HG03060 (cell line): ENCODE results near the gene DUSP15.
"Not testable (repeated sequence)": the region's sequence is repeated elsewhere in the genome, so short reads cannot be mapped to it uniquely, and the experiment has no call there.

Experiments used
- ATAC-seq: cut with Tn5 transposase; IDR thresholded peaks from one replicate; pipeline ENCODE4 v1.9.1; 2021; ENCODE audit warnings: low read depth, moderate number of reproducible peaks; ENCODE audit not compliant: unreplicated experiment

The DUSP15 gene

GRCh38 chr20:31842471-31843157 lies 27.7 kb downstream of the DUSP15 start:
- no peak for ATAC-seq

- ATAC-seq: no peak
Measured at GRCh38 chr20:31841928-31842327, 28.4 kb downstream of the DUSP15 start.

- no peak for ATAC-seq
Measured at GRCh38 chr20:31840906-31841816, 29.2 kb downstream of the DUSP15 start.

GRCh38 chr20:31839782-31840487 lies 30.4 kb downstream of the DUSP15 start:
- ATAC-seq: no peak

GRCh38 chr20:31838646-31839292 lies 31.6 kb downstream of the DUSP15 start:
- ATAC-seq: no peak

DNA sequence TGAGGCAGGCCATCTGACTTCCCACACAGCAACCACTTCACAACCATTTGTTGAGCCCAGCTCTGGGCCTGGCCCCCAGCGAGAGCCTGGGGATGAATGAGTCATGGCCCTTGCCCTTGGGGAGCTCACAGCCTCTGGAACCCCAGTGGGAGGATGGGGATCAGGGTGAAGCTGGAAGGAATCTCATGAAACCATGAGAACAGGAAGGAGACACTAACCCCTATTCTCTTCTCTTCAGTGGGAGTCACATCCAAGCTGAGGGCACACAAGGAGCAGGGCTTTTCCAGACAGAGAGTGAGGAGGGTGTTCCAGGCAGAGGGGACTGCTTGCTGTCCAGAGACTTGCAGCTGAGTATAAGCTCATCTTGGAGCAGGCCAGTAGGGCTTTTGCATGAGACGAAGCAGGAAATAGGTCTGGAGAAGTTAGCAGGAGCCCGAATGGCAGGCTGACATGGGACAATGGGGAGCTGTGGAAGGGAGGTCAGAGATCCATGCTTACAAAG lies 32.4 kb downstream of the DUSP15 start:
- no peak for ATAC-seq

- ATAC-seq: no peak
Measured at GRCh38 chr20:31836853-31837608, 33.3 kb downstream of the DUSP15 start.

DNA sequence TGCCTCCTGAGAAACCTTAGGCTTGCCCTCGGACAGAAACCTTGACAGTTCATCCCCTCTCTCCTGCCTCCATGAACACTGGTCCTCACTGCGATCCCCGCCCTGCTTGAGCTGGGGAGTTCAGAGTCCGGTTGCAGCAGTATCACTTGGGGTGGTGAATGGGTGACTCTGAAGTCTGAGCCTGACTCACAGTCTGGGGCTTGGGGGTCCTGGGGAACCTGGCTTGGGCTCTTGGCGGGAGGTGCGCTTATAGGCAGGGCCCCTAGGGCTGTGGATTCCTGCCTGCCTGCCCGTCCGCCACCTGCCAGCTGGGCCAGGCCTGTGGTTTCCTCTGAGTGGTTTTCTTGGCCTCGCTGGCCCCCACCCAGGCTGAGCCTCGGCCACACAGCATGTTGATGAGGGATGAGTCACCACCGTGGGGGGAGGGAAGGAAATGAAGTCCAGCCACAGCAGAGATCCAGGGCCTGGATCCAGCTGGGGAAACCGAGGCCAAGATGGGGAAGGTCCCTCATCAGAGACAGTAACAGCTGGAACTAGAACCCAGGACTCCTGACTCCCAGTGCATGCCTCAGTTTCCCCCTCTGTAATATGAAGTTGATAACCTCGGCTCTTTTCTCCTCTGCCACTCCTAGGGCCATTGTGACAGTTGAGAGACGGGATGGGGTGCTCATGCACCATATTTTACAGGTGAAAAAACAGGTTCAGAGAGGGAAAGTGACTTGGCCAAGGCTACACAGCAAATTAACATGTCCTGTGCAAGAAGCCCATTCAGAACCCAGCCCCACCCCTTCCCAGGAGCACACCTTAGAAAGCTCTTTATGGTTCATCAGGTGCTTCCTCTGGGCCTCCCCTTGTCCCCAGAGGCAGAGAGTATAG lies 34.1 kb downstream of the DUSP15 start:
- ATAC-seq: no peak

DNA sequence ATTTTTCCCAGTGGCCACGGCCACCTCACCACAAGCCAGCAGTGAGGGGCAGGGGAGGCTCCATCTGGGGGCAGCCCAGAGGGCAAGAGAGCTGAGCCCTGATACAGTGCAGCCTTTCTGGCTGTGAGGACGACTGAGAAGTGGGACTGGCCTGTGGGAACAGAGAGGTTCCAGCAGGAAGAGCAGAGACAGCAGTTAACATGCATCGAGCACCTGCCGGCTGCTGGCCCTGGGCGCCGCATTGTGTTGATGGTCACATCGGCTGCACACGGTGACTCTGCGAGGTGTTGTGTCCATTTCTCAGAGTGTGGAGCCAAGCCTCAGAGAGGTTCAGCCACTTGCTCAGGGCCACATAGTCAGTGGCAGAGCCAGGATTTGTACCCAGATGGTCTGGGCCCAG lies 34.8 kb downstream of the DUSP15 start:
- ATAC-seq: no peak

DNA sequence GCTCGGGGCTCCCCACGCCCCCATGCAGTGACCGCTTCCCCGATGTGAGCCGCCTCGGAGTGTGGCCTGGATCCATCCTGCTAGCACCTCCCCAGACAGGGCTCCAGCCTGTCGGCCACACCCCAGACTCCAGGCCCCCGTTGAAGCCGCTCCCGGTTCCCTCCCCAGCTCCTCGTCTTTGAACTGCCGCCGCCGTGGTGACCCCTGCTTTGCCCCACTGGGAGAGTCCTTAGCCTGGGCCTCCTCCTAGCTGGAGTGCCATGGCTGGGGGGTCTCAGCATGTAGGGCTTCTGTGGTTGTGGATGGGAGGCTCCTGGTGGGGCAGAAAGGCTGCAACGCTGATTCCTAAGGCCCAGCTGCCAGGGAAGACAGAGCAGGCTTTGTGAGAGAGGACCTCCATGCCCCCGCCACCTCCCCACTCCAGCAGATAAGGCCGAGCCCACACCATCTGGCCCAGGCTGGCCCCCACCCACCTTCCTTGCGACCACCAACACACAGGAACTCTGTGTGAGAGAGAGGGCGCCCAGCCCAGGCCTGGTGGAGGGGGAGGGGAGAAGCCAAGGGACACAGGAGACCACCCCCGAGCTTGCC lies 36.3 kb downstream of the DUSP15 start:
- no peak for ATAC-seq

DNA sequence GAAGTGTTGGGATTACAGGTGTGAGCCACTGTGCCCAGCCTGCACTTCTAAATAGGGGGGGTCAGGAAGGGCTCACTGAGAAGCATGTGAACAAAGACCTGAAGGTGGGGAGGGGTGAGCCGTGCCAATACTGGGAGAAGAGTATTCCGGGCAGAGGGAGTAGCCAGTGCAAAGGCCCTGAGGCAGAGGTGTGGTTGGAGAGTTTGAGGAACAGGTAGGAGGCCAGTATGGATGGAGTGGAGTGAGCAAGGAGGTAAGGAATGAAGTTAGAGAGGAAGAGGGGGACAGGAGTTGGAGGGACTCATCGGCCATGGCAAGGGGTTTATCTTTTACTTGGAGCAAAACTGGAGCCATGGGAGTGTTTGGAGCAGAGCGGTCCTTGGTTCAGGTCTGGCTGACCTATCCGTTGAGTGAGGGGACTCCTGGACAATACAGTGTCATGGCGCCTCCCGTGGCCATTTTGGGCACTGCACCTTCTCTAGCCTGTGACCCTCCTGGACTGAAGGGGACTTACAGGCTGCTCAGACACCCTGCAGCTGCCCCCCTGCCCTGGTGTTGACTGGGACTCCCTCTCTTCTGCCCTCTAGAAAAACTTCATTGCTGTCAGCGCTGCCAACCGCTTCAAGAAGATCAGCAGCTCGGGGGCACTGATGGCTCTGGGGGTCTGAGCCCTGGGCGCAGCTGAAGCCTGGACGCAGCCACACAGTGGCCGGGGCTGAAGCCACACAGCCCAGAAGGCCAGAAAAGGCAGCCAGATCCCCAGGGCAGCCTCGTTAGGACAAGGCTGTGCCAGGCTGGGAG lies 37.0 kb downstream of the DUSP15 start:
- ATAC-seq: no peak

DNA sequence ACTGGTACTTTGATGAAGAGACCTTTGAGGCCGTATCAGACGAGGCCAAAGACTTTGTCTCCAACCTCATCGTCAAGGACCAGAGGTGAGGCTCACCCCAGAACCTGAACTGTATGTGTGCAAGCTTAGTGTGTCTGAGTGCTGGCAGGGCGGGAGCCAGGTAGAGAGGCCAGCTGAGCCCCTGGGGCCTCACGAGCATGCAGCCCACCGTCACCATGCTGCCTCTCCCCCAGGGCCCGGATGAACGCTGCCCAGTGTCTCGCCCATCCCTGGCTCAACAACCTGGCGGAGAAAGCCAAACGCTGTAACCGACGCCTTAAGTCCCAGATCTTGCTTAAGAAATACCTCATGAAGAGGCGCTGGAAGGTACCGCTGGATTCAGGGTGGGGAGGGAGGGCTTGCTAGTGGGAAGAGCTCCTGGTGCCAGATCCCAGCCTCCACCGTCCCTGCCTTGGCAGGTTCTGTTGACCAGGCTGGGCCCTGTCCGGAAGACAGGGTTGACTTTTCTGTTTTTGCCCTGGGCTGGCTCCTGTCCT lies 38.5 kb downstream of the DUSP15 start:
- ATAC-seq: no peak

DNA sequence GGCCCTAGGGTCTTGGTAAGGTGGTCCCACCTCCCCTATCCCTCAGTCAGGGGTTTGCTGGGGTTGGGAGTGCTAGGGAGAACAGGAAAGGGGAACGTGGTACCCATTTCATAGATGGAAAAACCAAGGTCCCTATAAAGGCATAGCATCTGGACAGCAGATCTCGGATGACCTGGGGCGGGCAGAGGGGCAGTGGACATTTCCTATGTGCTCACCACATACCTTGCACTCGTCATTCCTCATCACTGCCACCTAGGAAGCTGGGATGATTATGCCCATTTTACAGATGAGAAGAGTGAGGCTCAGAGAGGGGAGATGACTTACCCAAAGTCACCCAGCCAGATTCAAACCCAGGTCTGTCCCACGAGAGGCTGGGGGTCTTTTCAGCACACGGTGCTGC lies 39.1 kb downstream of the DUSP15 start:
- ATAC-seq: no peak

DNA sequence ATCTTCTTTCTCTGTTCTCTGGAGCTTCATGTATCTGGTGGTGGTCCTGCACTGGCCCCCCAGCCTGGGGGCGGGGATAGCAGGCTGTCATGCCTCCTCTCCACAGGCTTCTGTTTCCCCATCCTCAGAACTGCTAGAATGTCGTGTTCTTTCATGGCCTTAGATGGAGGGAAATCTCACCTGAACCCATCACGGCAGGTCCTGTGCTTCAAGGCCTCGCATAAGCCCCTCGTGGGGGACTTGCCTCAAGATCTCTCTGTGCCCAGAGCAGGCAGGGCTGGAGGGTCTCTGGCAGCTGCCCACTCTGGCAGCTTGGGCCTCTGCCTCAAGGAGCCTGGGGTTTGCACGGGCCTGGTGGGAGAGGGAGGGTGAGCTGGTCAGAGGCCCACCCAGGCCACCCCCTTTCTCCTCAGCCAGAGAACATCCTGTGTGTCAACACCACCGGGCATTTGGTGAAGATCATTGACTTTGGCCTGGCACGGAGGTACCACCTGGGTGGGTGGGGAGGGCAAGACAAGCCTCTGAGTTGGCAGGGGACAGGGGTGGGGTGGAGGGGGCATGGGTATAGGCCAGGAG lies 39.8 kb downstream of the DUSP15 start:
- no peak for ATAC-seq

DNA sequence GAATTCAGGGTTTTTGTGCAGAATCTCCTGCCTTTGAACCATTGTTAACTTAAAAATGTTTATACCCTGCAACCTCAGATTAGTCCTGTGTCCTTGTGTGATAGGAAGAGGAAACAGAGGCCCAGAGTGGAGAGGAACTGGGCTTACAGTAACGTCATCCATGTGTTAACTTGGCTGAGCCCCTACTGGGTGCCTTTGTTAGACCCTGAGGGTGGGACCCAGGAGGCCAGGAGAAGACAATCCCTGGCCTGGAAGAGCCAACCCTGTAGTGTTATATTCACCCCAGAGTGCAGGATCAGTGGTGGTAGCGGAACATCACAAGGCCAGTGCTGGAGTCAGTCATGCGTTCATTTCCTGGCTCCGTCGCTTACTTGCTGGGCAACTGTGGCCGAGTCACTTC lies 40.6 kb downstream of the DUSP15 start:
- ATAC-seq: no peak

GRCh38 chr20:31828016-31828415 lies 42.3 kb downstream of the DUSP15 start:
- ATAC-seq: not testable (repeated sequence)

GRCh38 chr20:31827059-31827458 lies 43.3 kb downstream of the DUSP15 start:
- no peak for ATAC-seq
